HG03280 (cell line): ENCODE results near the gene CTXND1.

Experiments used
- ATAC-seq: cut with Tn5 transposase; IDR thresholded peaks from one replicate; pipeline ENCODE4 v1.9.1; 2021; ENCODE audit warnings: mild to moderate bottlenecking, moderate library complexity; ENCODE audit not compliant: unreplicated experiment

The CTXND1 gene

GRCh38 chr15:80210611-80211573 is 41.1 kb downstream of the CTXND1 start:
- no peak for ATAC-seq

- no peak for ATAC-seq
These were observed 43.0 kb downstream of the CTXND1 start for GRCh38 chr15:80208758-80209734.

GRCh38 chr15:80207887-80208286 is 44.1 kb downstream of the CTXND1 start:
- ATAC-seq = no peak

DNA sequence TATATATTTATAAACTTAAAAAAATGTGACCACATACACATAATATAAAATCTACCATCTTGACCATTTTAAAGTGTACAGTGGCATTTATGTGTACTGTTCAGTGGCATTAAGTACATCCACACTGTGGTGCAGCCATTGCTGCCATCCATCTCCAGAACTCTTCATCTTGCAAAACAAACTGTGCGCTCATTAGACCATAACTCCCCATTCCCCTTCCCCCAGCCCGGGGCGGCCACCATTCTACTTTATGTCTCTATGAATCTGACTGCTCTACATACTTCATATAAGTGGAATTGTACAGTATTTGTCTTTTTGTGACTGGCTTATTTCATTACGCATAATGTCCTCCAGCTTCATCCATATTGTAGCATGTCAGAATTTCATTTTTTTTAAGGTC is 47.8 kb downstream of the CTXND1 start:
- ATAC-seq = no peak

- ATAC-seq = no peak
These were observed 48.6 kb downstream of the CTXND1 start for GRCh38 chr15:80203361-80203885.

DNA sequence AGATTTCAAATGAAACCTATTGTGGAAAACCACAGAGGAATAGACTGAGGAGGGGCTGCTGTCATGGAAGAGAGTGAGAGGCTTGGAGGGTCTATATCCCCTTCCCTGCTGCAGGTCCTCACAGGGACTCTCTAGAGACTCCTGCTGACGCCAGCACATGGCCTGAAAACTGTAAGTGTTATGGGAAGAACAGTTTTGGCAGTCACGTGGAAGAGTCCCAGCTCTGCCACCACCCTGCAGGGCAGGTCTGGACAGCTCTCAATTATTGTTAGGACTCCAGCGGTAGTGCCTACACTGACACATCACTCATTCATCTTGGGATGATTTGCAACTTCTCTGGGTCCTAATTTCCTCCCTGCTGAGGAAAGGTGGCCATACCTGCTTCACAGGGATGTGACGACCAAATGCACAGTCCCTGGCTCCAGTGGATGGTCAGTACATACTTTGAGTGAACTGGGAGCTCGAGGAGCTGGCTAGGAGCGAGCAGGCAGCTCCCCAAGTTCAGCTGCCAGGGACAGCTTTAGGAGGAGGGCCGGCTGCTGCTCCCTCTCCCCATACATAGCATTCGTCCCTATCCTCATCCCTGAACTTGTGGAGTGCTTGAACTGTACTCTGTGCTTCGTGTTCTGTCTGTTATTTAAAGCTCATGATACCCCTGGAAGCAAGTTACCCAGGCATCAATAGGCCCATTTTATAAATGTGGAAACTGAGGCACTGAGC is 49.2 kb downstream of the CTXND1 start:
- ATAC-seq = no peak

DNA sequence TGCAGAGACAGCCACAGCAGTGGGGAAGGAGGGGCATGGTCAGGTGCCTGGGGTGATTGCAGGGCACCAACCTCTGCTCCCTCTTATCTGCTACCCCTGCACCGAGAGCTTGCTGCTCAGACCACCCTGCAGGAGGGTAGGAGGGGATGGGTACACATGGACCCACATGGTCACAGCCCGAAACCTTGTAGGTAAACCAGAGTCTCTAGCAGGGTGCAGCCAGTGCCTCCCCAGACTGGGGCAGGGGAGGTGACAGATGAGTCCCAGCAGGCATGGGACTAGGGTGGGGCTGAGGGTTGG is 50.0 kb downstream of the CTXND1 start:
- no peak for ATAC-seq

GRCh38 chr15:80201256-80202015 is 50.6 kb downstream of the CTXND1 start:
- ATAC-seq = no peak

DNA sequence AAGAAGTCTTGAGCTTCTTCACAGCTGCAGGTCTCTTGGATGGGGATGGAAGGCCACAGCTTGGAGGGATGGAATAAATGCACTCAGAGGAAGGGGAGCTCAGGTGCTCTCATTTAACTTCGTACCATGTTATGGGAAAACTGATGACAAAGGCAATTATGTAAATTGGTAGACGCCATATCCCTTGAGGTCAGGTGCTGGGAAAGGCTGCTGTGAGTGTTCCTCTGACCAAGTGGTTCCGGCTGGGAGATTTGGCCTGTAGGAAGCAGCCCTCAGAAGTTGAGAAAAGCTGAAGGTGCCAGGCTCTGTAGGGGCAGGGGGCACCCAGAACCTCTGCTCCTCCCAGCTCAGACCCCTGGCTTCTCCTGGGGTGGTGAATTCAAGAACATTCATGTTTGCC is 52.1 kb downstream of the CTXND1 start:
- ATAC-seq = no peak

DNA sequence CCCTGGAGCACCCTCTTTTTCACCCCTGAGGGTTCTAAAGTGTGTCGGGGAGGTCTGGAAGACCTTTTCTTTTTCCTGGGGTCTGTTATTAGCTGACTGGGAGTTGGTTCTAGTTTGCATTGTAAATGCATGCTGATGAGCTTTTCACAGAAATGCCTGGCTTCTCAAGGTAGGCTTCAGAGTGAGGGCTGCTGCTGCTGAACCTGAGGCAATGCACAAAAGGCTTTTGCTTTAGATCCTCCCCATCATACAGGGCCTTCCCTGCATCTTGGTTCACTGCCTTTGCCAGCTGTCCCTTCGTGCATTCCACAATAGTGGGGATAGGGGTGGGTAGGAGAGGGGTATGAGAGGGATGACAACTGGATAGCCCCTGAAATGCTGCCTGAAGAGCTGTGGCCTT is 52.6 kb downstream of the CTXND1 start:
- no peak for ATAC-seq

DNA sequence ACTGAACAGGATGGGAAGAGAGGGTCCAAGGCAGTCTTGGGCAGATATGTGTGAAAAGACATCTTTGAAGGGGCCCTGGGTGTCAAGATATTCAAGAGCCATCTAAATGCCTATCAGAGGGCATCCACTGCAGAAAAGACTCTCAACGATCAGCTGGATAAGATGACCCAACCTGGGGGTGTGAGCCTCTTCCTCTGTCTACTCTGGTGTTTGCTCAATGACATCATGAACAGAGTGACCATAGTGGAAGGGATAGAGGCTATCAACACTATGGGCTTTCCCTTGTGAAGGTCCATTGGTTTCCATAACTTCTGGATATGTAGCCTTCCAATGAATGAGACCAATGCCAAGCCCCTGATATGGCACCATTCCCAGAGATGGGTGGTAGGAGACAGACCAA is 57.1 kb downstream of the CTXND1 start:
- ATAC-seq = no peak

GRCh38 chr15:80194186-80194585 is 57.8 kb downstream of the CTXND1 start:
- no peak for ATAC-seq

GRCh38 chr15:80191897-80192595 is 60.0 kb downstream of the CTXND1 start:
- ATAC-seq = no peak

- ATAC-seq = no peak
These were observed 60.8 kb downstream of the CTXND1 start for GRCh38 chr15:80191198-80191597.

GRCh38 chr15:80188251-80188650 is 63.8 kb downstream of the CTXND1 start:
- ATAC-seq = no peak

DNA sequence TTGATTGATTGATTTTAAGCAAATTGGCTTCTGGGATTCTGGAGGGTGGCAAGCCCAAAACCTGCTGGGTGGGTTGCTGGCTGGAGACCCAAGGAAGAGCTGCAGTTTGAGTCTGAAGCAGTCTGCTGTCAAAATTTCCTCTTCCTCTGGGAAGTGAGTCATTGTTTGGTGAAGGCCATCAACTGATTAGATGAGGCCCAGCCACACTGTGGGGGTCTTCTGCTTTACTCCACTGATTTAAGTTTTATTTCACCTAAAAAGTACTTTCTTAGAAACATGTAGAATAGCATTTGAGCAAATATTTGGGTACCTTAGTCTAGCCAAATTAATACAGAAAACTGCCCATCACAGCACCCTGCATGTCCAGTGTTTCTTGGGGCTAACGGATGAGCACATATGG is 65.4 kb downstream of the CTXND1 start:
- ATAC-seq = no peak

DNA sequence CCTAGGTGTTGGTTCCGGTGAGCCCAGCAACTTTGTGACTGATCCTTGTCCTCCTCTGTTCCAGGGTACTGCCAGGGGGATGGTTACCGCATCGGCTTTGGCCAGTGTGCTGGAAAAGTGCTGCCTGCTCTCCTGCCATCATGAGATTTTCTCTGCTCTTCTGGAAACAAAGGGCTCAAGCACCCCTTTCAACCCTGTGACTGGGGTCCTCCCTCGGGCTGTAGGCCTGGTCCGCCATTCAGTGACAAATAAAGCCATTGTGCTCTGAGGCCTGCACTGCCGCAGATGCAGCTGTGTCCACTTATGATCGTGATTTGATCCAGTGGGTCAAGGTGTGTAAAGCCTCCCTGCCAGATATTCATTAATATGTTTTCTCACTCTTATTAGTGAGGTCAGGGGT is 65.9 kb downstream of the CTXND1 start:
- ATAC-seq = no peak

GRCh38 chr15:80185152-80185551 is 66.9 kb downstream of the CTXND1 start:
- no peak for ATAC-seq

DNA sequence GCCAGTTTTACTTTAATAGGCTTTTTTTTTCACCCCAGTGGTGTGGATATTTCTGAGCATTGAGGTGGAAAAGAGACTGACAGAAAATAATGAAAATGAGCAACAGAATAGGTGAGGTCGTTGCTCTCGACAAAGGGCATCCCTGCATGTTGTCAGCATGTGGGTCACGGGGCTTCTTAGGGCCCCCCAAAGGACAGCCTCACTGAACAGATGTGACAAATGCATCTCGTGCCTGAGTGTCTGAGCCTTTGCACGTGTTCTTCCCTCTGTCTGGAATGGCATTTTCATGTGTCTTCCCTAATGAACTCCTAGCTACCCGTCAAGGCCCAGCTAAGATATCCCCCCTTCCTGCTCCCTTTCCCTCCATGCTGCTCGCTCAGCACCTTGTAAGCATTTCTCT is 67.5 kb downstream of the CTXND1 start:
- no peak for ATAC-seq

GRCh38 chr15:80183886-80184285 is 68.1 kb downstream of the CTXND1 start:
- no peak for ATAC-seq
